ENCODE measurements around the gene BRINP3. TPM values are rescaled to one million over a fixed set of nuclear protein-coding genes. Genes with fewer than 3 reads are reported as not detected.

The BRINP3 gene
- total and polyA plus RNA-seq, 4 donors: 0.06 to 19.8 (median 0.64) TPM

DNA sequence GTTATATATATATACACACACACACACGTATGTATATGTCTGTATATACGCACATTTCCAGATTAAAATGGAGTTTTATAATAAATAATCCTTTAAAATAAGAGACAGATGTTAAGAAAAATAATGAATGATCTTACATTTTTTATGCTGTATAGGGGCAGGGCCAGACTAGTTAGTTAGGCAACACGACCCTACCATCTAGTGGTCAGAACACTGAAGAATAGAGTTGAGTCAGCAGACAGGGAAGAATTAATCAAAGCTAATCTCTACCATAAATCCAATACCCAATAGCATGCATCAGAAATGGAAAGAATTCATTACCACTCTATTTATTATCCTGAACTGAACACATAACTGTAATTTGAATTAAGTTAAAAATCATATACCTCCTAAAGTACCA, 156.7 kb downstream of the BRINP3 start:
- no peak for ATAC-seq (ENCODE audit: insufficient read depth, low FRiP score)
- WGBS, 2 donors: 77 to 82% methylated on average over 3 of the region's 3 CpGs
- H3K9me3 ChIP-seq (ENCODE audit: control insufficient read depth in 4 of 4, insufficient read depth in 3 of 4, low read length in 3 of 4): no peaks in the 10 kb centered on the region
- DNase-seq: peak in 2 of 3 donors; percentile 8 to 24
- no peak overlapping the region for H3K4me3 ChIP-seq
- no peak overlapping the region for H3K9ac ChIP-seq (ENCODE audit: insufficient read depth in 1 of 2, low read length in 2 of 2)
- H3K27ac ChIP-seq (ENCODE audit: low read depth in 1 of 2, low read length in 1 of 2): no peak overlapping the region
- TF ChIP-seq CTCF (IDR thresholded peaks at IDR 0.05; ENCODE audit: control extremely low read depth, extremely low read depth): no peak
- no peaks in the 10 kb centered on the region for H3K4me1 ChIP-seq (ENCODE audit: control insufficient read depth in 5 of 5, insufficient read depth in 5 of 5, low read length in 5 of 5)
- H3K36me3 ChIP-seq (ENCODE audit: control insufficient read depth in 4 of 4, insufficient read depth in 4 of 4, low read length in 4 of 4): no peaks in the 10 kb centered on the region
- H3K27me3 ChIP-seq (ENCODE audit: control insufficient read depth in 3 of 3, insufficient read depth in 3 of 3, low read length in 2 of 3): no peaks in the 10 kb centered on the region

GRCh38 chr1:190312763-190313162, 164.9 kb downstream of the BRINP3 start:
- no peak for DNase-seq
- 71 to 72% methylated on average over 1 of the region's 1 CpG for WGBS, 2 donors

GRCh38 chr1:190303501-190303900, 174.2 kb downstream of the BRINP3 start:
- ATAC-seq (ENCODE audit: insufficient read depth, low FRiP score) (no peak), DNase-seq (no peak)
- Histone ChIP-seq H3K27me3 (ENCODE audit: control insufficient read depth in 3 of 3, insufficient read depth in 3 of 3, low read length in 2 of 3) (no peaks in the 10 kb centered on the region), H3K4me3 (no peak overlapping the region), H3K4me1 (ENCODE audit: control insufficient read depth in 5 of 5, insufficient read depth in 5 of 5, low read length in 5 of 5) (no peaks in the 10 kb centered on the region), H3K9me3 (ENCODE audit: control insufficient read depth in 4 of 4, insufficient read depth in 3 of 4, low read length in 3 of 4) (peaks cover 0 to 2% (median 0%) of the 10 kb centered on the region in 4 donors), H3K36me3 (ENCODE audit: control insufficient read depth in 4 of 4, insufficient read depth in 4 of 4, low read length in 4 of 4) (no peaks in the 10 kb centered on the region), H3K9ac (ENCODE audit: insufficient read depth in 1 of 2, low read length in 2 of 2) (no peak overlapping the region), H3K27ac (ENCODE audit: low read depth in 1 of 2, low read length in 1 of 2) (no peak overlapping the region)
- TF ChIP-seq CTCF (IDR thresholded peaks at IDR 0.05; ENCODE audit: control extremely low read depth, extremely low read depth): no peak

More at GRCh38 chr1:190312763-190313162, 164.9 kb downstream of the BRINP3 start:
- Histone ChIP-seq H3K27ac (ENCODE audit: low read depth in 1 of 2, low read length in 1 of 2) (no peak overlapping the region), H3K27me3 (ENCODE audit: control insufficient read depth in 3 of 3, insufficient read depth in 3 of 3, low read length in 2 of 3) (no peaks in the 10 kb centered on the region), H3K36me3 (ENCODE audit: control insufficient read depth in 4 of 4, insufficient read depth in 4 of 4, low read length in 4 of 4) (no peaks in the 10 kb centered on the region), H3K4me1 (ENCODE audit: control insufficient read depth in 5 of 5, insufficient read depth in 5 of 5, low read length in 5 of 5) (no peaks in the 10 kb centered on the region), H3K9ac (ENCODE audit: insufficient read depth in 1 of 2, low read length in 2 of 2) (no peak overlapping the region), H3K9me3 (ENCODE audit: control insufficient read depth in 4 of 4, insufficient read depth in 3 of 4, low read length in 3 of 4) (no peaks in the 10 kb centered on the region), H3K4me3 (no peak overlapping the region)
- no peak for ATAC-seq (ENCODE audit: insufficient read depth, low FRiP score)
- TF ChIP-seq CTCF (IDR thresholded peaks at IDR 0.05; ENCODE audit: control extremely low read depth, extremely low read depth): no peak

DNA sequence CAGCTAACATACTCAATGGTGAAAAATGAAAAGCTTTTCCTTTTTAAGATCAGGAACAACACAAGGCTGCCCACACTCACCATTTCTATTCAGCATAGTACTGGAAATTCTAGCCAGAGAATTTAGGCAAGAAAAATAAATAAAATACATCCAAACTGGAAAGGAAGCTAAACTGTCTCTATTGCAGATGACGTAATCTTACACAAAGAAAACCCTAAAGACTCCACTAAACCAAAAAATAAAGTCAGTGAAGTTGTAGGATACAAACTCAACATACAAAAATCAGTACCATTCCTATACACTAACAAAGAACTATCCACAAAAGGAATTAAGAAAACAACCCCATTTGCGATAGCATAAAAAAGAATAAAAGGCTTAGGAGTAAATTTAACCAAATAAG, 181.2 kb downstream of the BRINP3 start:
- 63 to 87% methylated on average over 2 of the region's 2 CpGs for WGBS, 2 donors
- DNase-seq (no peak), ATAC-seq (ENCODE audit: insufficient read depth, low FRiP score) (no peak)
- Histone ChIP-seq H3K36me3 (ENCODE audit: control insufficient read depth in 4 of 4, insufficient read depth in 4 of 4, low read length in 4 of 4) (no peaks in the 10 kb centered on the region), H3K4me3 (no peak overlapping the region), H3K9ac (ENCODE audit: insufficient read depth in 1 of 2, low read length in 2 of 2) (no peak overlapping the region), H3K27me3 (ENCODE audit: control insufficient read depth in 3 of 3, insufficient read depth in 3 of 3, low read length in 2 of 3) (no peaks in the 10 kb centered on the region), H3K27ac (ENCODE audit: low read depth in 1 of 2, low read length in 1 of 2) (no peak overlapping the region), H3K4me1 (ENCODE audit: control insufficient read depth in 5 of 5, insufficient read depth in 5 of 5, low read length in 5 of 5) (no peaks in the 10 kb centered on the region), H3K9me3 (ENCODE audit: control insufficient read depth in 4 of 4, insufficient read depth in 3 of 4, low read length in 3 of 4) (peaks cover 0 to 7% (median 0%) of the 10 kb centered on the region in 4 donors)
- TF ChIP-seq CTCF (IDR thresholded peaks at IDR 0.05; ENCODE audit: control extremely low read depth, extremely low read depth): no peak

Data from lung (tissue), 12 donors.